ENCODE results near the gene AASDH. TPM values are rescaled to one million over a fixed set of nuclear protein-coding genes. Genes with fewer than 3 reads are reported as not detected.

Gene AASDH
- total RNA-seq, 1 experiment from 2014 or later: 8.8 TPM

GRCh38 chr4:56316011-56316650 is 71.2 kb downstream of the AASDH start:
- no peaks in the 10 kb centered on the region for H3K79me2 ChIP-seq (ENCODE audit: low read length)
- H3K9me2 ChIP-seq (replicated peaks; ENCODE audit: low read length): no peaks in the 10 kb centered on the region
- H3K27ac ChIP-seq (ENCODE audit: low read length): no peak overlapping the region
- POLR2A ChIA-PET (ENCODE audit: unreplicated experiment): no interaction called here
- intact Hi-C loops (cut with micrococcal nuclease): no loop called here
- no peaks in the 10 kb centered on the region for H3K36me3 ChIP-seq (ENCODE audit: low read depth, low read length)
- CTCF ChIA-PET: no interaction called here
- DNase-seq (no peak), ATAC-seq (no peak)
- TF ChIP-seq EZH2phosphoT487 (IDR thresholded peaks at IDR 0.05; ENCODE audit: borderline replicate concordance, low read length) (no peak), EZH2 (IDR thresholded peaks at IDR 0.05; ENCODE audit: low read length, unreplicated experiment) (no peak)
- H3F3A ChIP-seq (ENCODE audit: low read length, unreplicated experiment): no peaks in the 10 kb centered on the region
- no peak overlapping the region for H3K9ac ChIP-seq (ENCODE audit: low read length)
- H3K4me1 ChIP-seq (ENCODE audit: insufficient read depth, low read length): no peaks in the 10 kb centered on the region
- no peak overlapping the region for H2AFZ ChIP-seq (ENCODE audit: low read length)
- H3K4me3 ChIP-seq (ENCODE audit: low read length): no peak overlapping the region
- H3K9me3 ChIP-seq (ENCODE audit: low read length): no peaks in the 10 kb centered on the region
- no peak overlapping the region for H3K4me2 ChIP-seq (ENCODE audit: low read length)
- H4K20me1 ChIP-seq (ENCODE audit: low read length): no peaks in the 10 kb centered on the region
- no TSS peak for BruUV-seq (replicated peaks)
- 0 out of 2 replicates have a peak, but pooled peaks cover 6% of the 10 kb centered on the region for H3K27me3 ChIP-seq (ENCODE audit: low read length)

DNA sequence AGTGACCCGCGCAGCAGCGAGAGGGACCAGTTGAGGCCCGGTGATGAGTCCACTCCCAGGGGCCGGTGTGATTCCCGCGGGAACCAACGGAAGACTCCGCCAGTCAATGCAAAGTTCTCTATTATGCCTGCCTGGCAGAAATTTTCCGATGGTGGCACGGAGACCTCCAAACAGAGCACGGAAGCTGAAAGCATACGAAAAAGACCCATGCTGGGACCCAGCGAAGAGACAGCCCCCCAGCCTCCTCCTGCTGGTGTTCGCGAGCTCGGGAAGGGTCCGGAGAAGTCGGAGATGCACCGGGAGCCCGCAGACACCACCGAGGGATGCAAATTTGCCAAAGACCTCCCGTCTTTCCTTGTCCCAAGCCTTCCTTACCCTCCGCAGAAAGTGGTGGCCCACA is 71.7 kb downstream of the AASDH start:
- H3K9me2 ChIP-seq (replicated peaks; ENCODE audit: low read length): no peaks in the 10 kb centered on the region
- H3K4me3 ChIP-seq (ENCODE audit: low read length): no peak overlapping the region
- H2AFZ ChIP-seq (ENCODE audit: low read length): no peak overlapping the region
- no TSS peak for BruUV-seq (replicated peaks)
- no peak overlapping the region for H3K4me2 ChIP-seq (ENCODE audit: low read length)
- H3K9ac ChIP-seq (ENCODE audit: low read length): no peak overlapping the region
- TF ChIP-seq EZH2 (IDR thresholded peaks at IDR 0.05; ENCODE audit: low read length, unreplicated experiment) (no peak), CTCF (conservative IDR thresholded peaks at IDR 0.05; ENCODE audit: low read depth, low read length) (no peak), EZH2phosphoT487 (IDR thresholded peaks at IDR 0.05; ENCODE audit: borderline replicate concordance, low read length) (no peak)
- ATAC-seq (no peak), DNase-seq (no peak)
- H3F3A ChIP-seq (ENCODE audit: low read length, unreplicated experiment): no peaks in the 10 kb centered on the region
- CTCF ChIA-PET: no interaction called here
- no peaks in the 10 kb centered on the region for H3K4me1 ChIP-seq (ENCODE audit: insufficient read depth, low read length)
- H3K27me3 ChIP-seq (ENCODE audit: low read length): 0 out of 2 replicates have a peak, but pooled peaks cover 6% of the 10 kb centered on the region
- intact Hi-C loops (cut with micrococcal nuclease): no loop called here
- H3K9me3 ChIP-seq (ENCODE audit: low read length): no peaks in the 10 kb centered on the region
- no peak overlapping the region for H3K27ac ChIP-seq (ENCODE audit: low read length)
- POLR2A ChIA-PET (ENCODE audit: unreplicated experiment): no interaction called here
- H3K79me2 ChIP-seq (ENCODE audit: low read length): no peaks in the 10 kb centered on the region
- H3K36me3 ChIP-seq (ENCODE audit: low read depth, low read length): no peaks in the 10 kb centered on the region
- H4K20me1 ChIP-seq (ENCODE audit: low read length): no peaks in the 10 kb centered on the region

GRCh38 chr4:56315041-56315440 is 72.2 kb downstream of the AASDH start:
- no peaks in the 10 kb centered on the region for H3F3A ChIP-seq (ENCODE audit: low read length, unreplicated experiment)

More at GRCh38 chr4:56315041-56315440, 72.2 kb downstream of the AASDH start:
- Histone ChIP-seq H3K27me3 (ENCODE audit: low read length) (0 out of 2 replicates have a peak, but pooled peaks cover 6% of the 10 kb centered on the region), H3K4me3 (ENCODE audit: low read length) (no peak overlapping the region), H3K4me1 (ENCODE audit: insufficient read depth, low read length) (no peaks in the 10 kb centered on the region), H3K9me3 (ENCODE audit: low read length) (no peaks in the 10 kb centered on the region), H2AFZ (ENCODE audit: low read length) (no peak overlapping the region), H3K36me3 (ENCODE audit: low read depth, low read length) (no peaks in the 10 kb centered on the region), H3K9ac (ENCODE audit: low read length) (no peak overlapping the region), H3K27ac (ENCODE audit: low read length) (no peak overlapping the region), H4K20me1 (ENCODE audit: low read length) (no peaks in the 10 kb centered on the region), H3K9me2 (replicated peaks; ENCODE audit: low read length) (no peaks in the 10 kb centered on the region), H3K79me2 (ENCODE audit: low read length) (no peaks in the 10 kb centered on the region), H3K4me2 (ENCODE audit: low read length) (no peak overlapping the region)
- ChIA-PET CTCF (no interaction called here), POLR2A (ENCODE audit: unreplicated experiment) (no interaction called here)
- TF ChIP-seq EZH2 (IDR thresholded peaks at IDR 0.05; ENCODE audit: low read length, unreplicated experiment) (no peak), EZH2phosphoT487 (IDR thresholded peaks at IDR 0.05; ENCODE audit: borderline replicate concordance, low read length) (no peak), CTCF (conservative IDR thresholded peaks at IDR 0.05; ENCODE audit: low read depth, low read length) (no peak)
- no TSS peak for BruUV-seq (replicated peaks)
- ATAC-seq (no peak), DNase-seq (no peak)
- intact Hi-C loops (cut with micrococcal nuclease): no loop called here
